ENCODE results near the gene THAP11. TPM values are rescaled to one million over a fixed set of nuclear protein-coding genes. Genes with fewer than 3 reads are reported as not detected.

THAP11 gene
- total RNA-seq, 1 donor from 2014 or later, result 36.8 TPM

DNA sequence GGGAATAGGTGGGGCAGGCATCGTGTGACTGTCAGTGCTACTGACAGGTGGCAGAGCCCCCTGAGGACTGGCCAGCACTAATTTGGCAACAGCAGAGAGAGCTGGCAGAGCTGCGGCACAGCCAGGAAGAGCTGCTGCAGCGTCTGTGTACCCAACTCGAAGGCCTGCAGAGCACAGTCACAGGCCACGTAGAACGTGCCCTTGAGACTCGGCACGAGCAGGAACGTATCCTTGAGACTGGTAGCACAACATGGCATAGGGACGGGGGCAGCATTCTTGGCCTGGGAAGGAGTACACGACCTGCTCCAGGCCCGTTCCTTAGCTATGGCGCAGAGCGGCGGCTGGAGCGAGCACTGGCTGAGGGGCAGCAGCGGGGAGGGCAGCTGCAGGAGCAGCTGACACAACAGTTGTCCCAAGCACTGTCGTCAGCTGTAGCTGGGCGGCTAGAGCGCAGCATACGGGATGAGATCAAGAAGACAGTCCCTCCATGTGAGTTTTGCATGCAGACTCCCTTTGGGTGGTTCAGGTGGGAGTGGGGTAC lies 39.6 kb downstream of the THAP11 start:
- DNase-seq (ENCODE audit: extremely low read depth, low read depth, low spot score), result no peak

DNA sequence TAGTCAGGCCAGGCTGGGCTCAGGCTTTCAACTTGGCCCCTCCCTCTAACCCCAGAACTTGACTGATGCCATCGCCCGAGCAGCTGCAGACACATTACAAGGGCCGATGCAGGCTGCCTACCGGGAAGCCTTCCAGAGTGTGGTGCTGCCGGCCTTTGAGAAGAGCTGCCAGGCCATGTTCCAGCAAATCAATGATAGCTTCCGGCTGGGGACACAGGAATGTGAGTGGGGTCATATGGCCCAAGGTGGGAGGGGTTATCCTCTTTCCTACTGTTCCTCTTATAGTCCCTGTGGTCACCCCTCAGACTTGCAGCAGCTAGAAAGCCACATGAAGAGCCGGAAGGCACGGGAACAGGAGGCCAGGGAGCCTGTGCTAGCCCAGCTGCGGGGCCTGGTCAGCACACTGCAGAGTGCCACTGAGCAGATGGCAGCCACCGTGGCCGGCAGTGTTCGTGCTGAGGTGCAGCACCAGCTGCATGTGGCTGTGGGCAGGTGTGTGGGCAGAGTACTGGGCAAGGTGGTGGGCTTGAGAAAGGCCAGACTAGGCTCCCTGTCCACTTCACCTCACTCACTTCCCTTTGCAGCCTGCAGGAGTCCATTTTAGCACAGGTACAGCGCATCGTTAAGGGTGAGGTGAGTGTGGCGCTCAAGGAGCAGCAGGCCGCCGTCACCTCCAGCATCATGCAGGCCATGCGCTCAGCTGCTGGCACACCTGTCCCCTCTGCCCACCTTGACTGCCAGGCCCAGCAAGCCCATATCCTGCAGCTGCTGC lies 40.4 kb downstream of the THAP11 start:
- no peak for DNase-seq (ENCODE audit: extremely low read depth, low read depth, low spot score)

GRCh38 chr16:67883146-67883871 lies 41.2 kb downstream of the THAP11 start:
- DNase-seq (ENCODE audit: extremely low read depth, low read depth, low spot score), result no peak

- no peak for DNase-seq (ENCODE audit: extremely low read depth, low read depth, low spot score)
Measured at GRCh38 chr16:67883872-67884261, 41.7 kb downstream of the THAP11 start.

- DNase-seq (ENCODE audit: extremely low read depth, low read depth, low spot score), result no peak
Measured at GRCh38 chr16:67884684-67885083, 42.6 kb downstream of the THAP11 start, which contains the start of gene NRN1L. Gene NRN1L, plus strand, starts transcription at chr16:67884885. Its CDS starts 19 bp downstream, at chr16:67884904.

GRCh38 chr16:67885545-67885944 lies 43.4 kb downstream of the THAP11 start:
- DNase-seq (ENCODE audit: extremely low read depth, low read depth, low spot score), result no peak

DNA sequence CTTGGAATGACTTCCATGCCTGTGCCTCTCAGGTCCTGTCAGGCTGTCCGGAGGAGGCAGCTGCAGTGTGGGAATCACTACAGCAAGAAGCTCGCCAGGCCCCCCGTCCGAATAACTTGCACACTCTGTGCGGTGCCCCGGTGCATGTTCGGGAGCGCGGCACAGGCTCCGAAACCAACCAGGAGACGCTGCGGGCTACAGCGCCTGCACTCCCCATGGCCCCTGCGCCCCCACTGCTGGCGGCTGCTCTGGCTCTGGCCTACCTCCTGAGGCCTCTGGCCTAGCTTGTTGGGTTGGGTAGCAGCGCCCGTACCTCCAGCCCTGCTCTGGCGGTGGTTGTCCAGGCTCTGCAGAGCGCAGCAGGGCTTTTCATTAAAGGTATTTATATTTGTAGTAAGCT lies 43.9 kb downstream of the THAP11 start:
- no peak for DNase-seq (ENCODE audit: extremely low read depth, low read depth, low spot score)

GRCh38 chr16:67886387-67886786 lies 44.3 kb downstream of the THAP11 start:
- no peak for DNase-seq (ENCODE audit: extremely low read depth, low read depth, low spot score)

DNA sequence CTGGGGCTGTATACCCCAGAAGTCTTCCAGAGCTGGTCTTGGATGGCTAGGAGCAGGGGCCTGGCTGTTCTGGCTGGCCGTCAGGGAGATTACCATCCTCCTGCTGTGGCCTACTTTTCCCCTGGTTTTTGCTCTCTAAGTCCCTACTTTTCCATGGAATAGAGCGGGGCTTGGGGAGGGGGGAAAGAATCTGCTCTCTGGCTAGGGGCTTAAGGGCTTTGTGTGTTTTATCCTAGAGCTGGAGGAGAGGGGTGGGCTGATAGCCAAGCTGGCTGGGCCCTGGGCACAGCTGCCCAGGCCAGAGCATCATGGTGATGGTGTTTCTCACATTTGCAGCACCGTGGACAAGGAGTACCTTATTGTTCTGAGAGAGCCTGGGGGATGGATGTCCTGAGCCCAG lies 46.2 kb downstream of the THAP11 start:
- DNase-seq (ENCODE audit: extremely low read depth, low read depth, low spot score), result no peak

- no peak for DNase-seq (ENCODE audit: extremely low read depth, low read depth, low spot score)
Measured at GRCh38 chr16:67892375-67892774, 50.3 kb downstream of the THAP11 start.

- DNase-seq (ENCODE audit: extremely low read depth, low read depth, low spot score), result no peak
Measured at GRCh38 chr16:67892899-67893742, 51.0 kb downstream of the THAP11 start, which contains the start of gene PSKH1. Gene PSKH1, plus strand, starts transcription at chr16:67893254. Its CDS starts 15,496 bp downstream, at chr16:67908750.

Other genes starting within 250 kb of the THAP11 start
- 0.63 and 3.3 TPM in 2 replicates for gene CARMIL2, start 197.2 kb upstream of the THAP11 start, total RNA-seq
- gene ACD, start 182.1 kb upstream of the THAP11 start, total RNA-seq, result 23.3 and 24.1 TPM in 2 replicates
- 0.82 and 1.9 TPM in 2 replicates for gene PARD6A, start 181.4 kb upstream of the THAP11 start, total RNA-seq
- 20.5 and 25.9 TPM in 2 replicates for gene ENKD1, start 175.6 kb upstream of the THAP11 start, total RNA-seq
- gene C16orf86, start 175.5 kb upstream of the THAP11 start, total RNA-seq, result 3.9 and 4.9 TPM in 2 replicates
- 31.5 and 35.7 TPM in 2 replicates for gene GFOD2, start 123.0 kb upstream of the THAP11 start, total RNA-seq
- gene RANBP10, start 35.8 kb upstream of the THAP11 start, total RNA-seq, result 9.2 and 15.5 TPM in 2 replicates
- 0.39 and 0.88 TPM in 2 replicates for gene TSNAXIP1, start 35.4 kb upstream of the THAP11 start, total RNA-seq
- 253 and 269 TPM in 2 replicates for gene NUTF2, start 4.6 kb downstream of the THAP11 start, total RNA-seq
- 46.0 and 48.5 TPM in 2 replicates for gene CENPT, start 5.4 kb downstream of the THAP11 start, total RNA-seq
- 73.3 and 75.7 TPM in 2 replicates for gene EDC4, start 30.7 kb downstream of the THAP11 start, total RNA-seq
- gene NRN1L, start 42.6 kb downstream of the THAP11 start, total RNA-seq, result 0.76 and 1.3 TPM in 2 replicates
- gene PSKH1, start 50.9 kb downstream of the THAP11 start, total RNA-seq, result 22.4 and 36.7 TPM in 2 replicates
- 0.12 and 0.34 TPM in 2 replicates for gene CTRL, start 89.5 kb downstream of the THAP11 start, total RNA-seq
- 70.6 and 77.1 TPM in 2 replicates for gene PSMB10, start 94.5 kb downstream of the THAP11 start, total RNA-seq
- gene LCAT, start 101.8 kb downstream of the THAP11 start, total RNA-seq, result 8.0 and 20.0 TPM in 2 replicates
- gene SLC12A4, start 126.3 kb downstream of the THAP11 start, total RNA-seq, result 44.6 and 99.8 TPM in 2 replicates
- not detected in 2 replicates for gene DPEP3, start 138.2 kb downstream of the THAP11 start, total RNA-seq
- gene DPEP2, start 157.2 kb downstream of the THAP11 start, total RNA-seq, result 0.23 TPM in 1 of 2 replicates, not detected in the other
- gene DPEP2NB, start 173.6 kb downstream of the THAP11 start, total RNA-seq, result not detected in 2 replicates
- 5.3 and 7.5 TPM in 2 replicates for gene DDX28, start 180.9 kb downstream of the THAP11 start, total RNA-seq
- gene DUS2, start 181.0 kb downstream of the THAP11 start, total RNA-seq, result 10.9 and 12.4 TPM in 2 replicates
- 17.1 and 22.8 TPM in 2 replicates for gene NFATC3, start 243.1 kb downstream of the THAP11 start, total RNA-seq